ENCODE results near the gene ALK.

The ALK gene

DNA sequence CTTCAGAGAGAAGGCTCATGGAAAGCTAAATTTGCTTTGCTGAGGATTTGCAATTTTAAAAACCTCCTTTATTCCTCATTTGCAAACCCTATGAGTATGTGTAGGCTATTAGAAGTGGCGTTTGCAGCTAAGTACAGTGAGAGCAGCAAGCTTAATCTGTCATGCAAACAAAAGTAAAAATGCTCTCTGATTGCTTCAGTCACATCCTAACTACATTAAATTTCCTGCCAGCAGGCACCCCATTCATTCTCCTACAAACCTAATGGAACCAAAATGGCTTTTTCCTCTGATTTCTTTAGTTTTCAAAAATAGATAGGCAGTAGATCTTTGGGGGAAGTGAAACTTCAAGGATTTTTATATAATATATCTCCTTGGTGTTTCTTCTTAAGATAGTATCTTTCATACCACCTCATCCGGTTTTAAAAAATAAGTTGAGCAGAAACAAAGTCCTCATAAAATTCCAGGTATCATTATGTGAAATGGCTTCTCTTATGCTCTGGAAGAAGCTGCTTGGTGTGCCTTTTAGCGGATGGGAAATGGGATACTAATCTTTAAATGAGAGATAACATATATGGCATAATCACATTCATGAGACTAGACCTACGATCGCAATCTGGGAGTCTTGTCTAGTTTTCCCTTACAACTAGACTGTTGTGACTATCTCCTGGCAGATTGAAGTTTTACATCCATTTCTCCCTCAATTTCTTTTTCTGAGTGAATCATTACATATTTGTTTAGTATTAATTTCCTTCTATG lies 757.1 kb downstream of the ALK start:
- no peak overlapping the region for H3K4me2 ChIP-seq (ENCODE audit: insufficient read depth, low read length, poor library complexity, severe bottlenecking)
- H3K27ac ChIP-seq (replicated peaks; ENCODE audit: low read length), result no peak overlapping the region
- H3K14ac ChIP-seq (ENCODE audit: low read length), result no peak overlapping the region
- no peak overlapping the region for H2BK12ac ChIP-seq (ENCODE audit: low read length)
- no peaks in the 10 kb centered on the region for H3K36me3 ChIP-seq (replicated peaks in 1 of 2; ENCODE audit: control insufficient read depth in 2 of 2, insufficient read depth in 2 of 2, low read length in 2 of 2)
- H4K8ac ChIP-seq (ENCODE audit: low read depth, low read length), result no peak overlapping the region
- DNase-seq (ENCODE audit: low spot score), result no peak
- no peak overlapping the region for H2AK5ac ChIP-seq (ENCODE audit: low read depth, low read length)
- H3K18ac ChIP-seq (ENCODE audit: low read length), result no peak overlapping the region
- H2BK15ac ChIP-seq (ENCODE audit: low read length), result no peak overlapping the region
- no peaks in the 10 kb centered on the region for H3K79me1 ChIP-seq (ENCODE audit: low read depth, low read length)
- H3K9ac ChIP-seq (ENCODE audit: low read depth, low read length, poor library complexity), result no peak overlapping the region
- no peak overlapping the region for H3K23ac ChIP-seq (ENCODE audit: low read depth, low read length, poor library complexity)
- H3K9me3 ChIP-seq (replicated peaks in 1 of 2; ENCODE audit: control insufficient read depth in 2 of 2, insufficient read depth in 1 of 2, low read depth in 1 of 2, low read length in 2 of 2), result peaks cover 0 to 2% of the 10 kb centered on the region in 2 donors
- H3K4me3 ChIP-seq (ENCODE audit: low read length in 2 of 2), result no peak overlapping the region
- H2BK5ac ChIP-seq (ENCODE audit: low read length), result no peak overlapping the region
- no CpG with 5 or more reads among the region's 5 CpGs for WGBS, 2 donors (ENCODE audit: extremely low coverage in 2 of 2, insufficient read length in 2 of 2, insufficient replicate concordance in 1 of 2)
- H3K4me1 ChIP-seq (ENCODE audit: control insufficient read depth in 2 of 2, insufficient read depth in 1 of 2, low read depth in 1 of 2, low read length in 2 of 2), result no peaks in the 10 kb centered on the region
- H4K91ac ChIP-seq (ENCODE audit: low read depth, low read length, poor library complexity), result no peak overlapping the region
- no peak overlapping the region for H2BK120ac ChIP-seq (ENCODE audit: low read depth, low read length)
- H2AFZ ChIP-seq (ENCODE audit: low read length), result no peak overlapping the region
- H3K4ac ChIP-seq (ENCODE audit: low read length), result no peak overlapping the region
- no peaks in the 10 kb centered on the region for H3K27me3 ChIP-seq (ENCODE audit: control insufficient read depth in 3 of 3, insufficient read depth in 3 of 3, low read depth in 1 of 3, low read length in 3 of 3)

DNA sequence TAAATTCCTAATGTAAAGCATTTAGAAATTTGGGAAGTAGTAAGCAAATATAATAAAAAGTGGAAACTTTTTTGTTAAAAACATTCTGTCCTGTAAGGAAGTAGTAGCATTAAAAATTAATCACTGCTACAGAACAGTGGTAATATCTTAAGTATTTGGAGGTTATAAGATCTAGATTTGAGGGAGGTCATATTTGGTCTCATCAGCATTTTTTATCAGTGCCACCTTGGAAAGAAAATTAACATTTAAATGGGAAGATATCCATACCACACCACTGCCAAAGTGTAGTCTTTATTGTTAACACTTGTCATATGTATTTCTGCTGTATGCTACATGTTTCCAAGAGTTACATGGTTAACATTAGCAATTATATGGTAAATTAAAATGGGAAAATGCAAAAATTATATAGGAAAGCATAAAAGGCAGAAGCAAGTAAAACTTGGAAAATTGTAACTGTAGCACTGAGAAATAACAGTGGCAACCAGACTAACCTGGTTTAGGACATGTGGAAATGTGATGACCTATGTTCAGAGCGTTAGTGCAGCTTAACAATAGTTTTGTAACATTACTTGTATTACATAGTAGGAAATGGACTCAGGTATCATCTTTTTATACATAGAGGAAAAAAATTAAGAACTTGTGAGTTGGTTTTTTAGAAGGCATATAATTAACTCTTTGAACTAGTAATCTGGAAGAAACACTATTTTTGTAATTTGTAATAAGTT lies 759.0 kb downstream of the ALK start:
- Histone ChIP-seq H3K14ac (ENCODE audit: low read length) (no peak overlapping the region), H3K23ac (ENCODE audit: low read depth, low read length, poor library complexity) (no peak overlapping the region), H2BK5ac (ENCODE audit: low read length) (no peak overlapping the region), H3K27ac (replicated peaks; ENCODE audit: low read length) (no peak overlapping the region), H2BK12ac (ENCODE audit: low read length) (no peak overlapping the region), H3K4ac (ENCODE audit: low read length) (no peak overlapping the region), H4K91ac (ENCODE audit: low read depth, low read length, poor library complexity) (no peak overlapping the region), H4K8ac (ENCODE audit: low read depth, low read length) (no peak overlapping the region), H3K79me1 (ENCODE audit: low read depth, low read length) (no peaks in the 10 kb centered on the region), H3K4me2 (ENCODE audit: insufficient read depth, low read length, poor library complexity, severe bottlenecking) (no peak overlapping the region), H2AFZ (ENCODE audit: low read length) (no peak overlapping the region), H3K36me3 (replicated peaks in 1 of 2; ENCODE audit: control insufficient read depth in 2 of 2, insufficient read depth in 2 of 2, low read length in 2 of 2) (no peaks in the 10 kb centered on the region), H2BK15ac (ENCODE audit: low read length) (no peak overlapping the region), H3K9ac (ENCODE audit: low read depth, low read length, poor library complexity) (no peak overlapping the region), H3K27me3 (ENCODE audit: control insufficient read depth in 3 of 3, insufficient read depth in 3 of 3, low read depth in 1 of 3, low read length in 3 of 3) (no peaks in the 10 kb centered on the region), H3K4me3 (ENCODE audit: low read length in 2 of 2) (no peak overlapping the region), H3K18ac (ENCODE audit: low read length) (no peak overlapping the region), H3K9me3 (replicated peaks in 1 of 2; ENCODE audit: control insufficient read depth in 2 of 2, insufficient read depth in 1 of 2, low read depth in 1 of 2, low read length in 2 of 2) (no peaks in the 10 kb centered on the region), H3K4me1 (ENCODE audit: control insufficient read depth in 2 of 2, insufficient read depth in 1 of 2, low read depth in 1 of 2, low read length in 2 of 2) (no peaks in the 10 kb centered on the region), H2BK120ac (ENCODE audit: low read depth, low read length) (no peak overlapping the region), H2AK5ac (ENCODE audit: low read depth, low read length) (no peak overlapping the region)
- DNase-seq (ENCODE audit: low spot score), result no peak
- no CpG with 5 or more reads among the region's 1 CpG for WGBS, 2 donors (ENCODE audit: extremely low coverage in 2 of 2, insufficient read length in 2 of 2, insufficient replicate concordance in 1 of 2)

DNA sequence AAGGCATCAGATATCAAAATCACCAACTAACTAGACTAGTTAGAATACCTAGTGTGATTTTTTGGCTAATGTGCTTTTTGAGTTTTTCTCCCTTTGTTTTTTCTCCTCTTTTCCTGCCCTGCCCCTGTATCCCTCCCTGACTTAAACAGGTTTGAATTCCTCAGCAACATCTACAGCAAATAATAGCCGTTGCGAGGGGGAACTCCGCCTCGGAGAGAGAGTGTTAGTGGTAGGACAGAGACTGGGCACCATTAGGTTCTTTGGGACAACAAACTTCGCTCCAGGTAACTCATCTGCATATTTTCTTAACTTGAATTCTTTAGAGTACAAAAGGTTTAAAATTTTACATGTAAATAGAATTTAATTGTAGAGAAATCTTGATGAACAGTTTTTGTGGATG lies 761.2 kb downstream of the ALK start:
- H3K4me1 ChIP-seq (ENCODE audit: control insufficient read depth in 2 of 2, insufficient read depth in 1 of 2, low read depth in 1 of 2, low read length in 2 of 2), result peaks cover 0 to 2% of the 10 kb centered on the region in 2 donors
- no peak overlapping the region for H2BK15ac ChIP-seq (ENCODE audit: low read length)
- H2AK5ac ChIP-seq (ENCODE audit: low read depth, low read length), result no peak overlapping the region
- no peaks in the 10 kb centered on the region for H3K79me1 ChIP-seq (ENCODE audit: low read depth, low read length)
- no peak overlapping the region for H3K9ac ChIP-seq (ENCODE audit: low read depth, low read length, poor library complexity)
- no peak overlapping the region for H2AFZ ChIP-seq (ENCODE audit: low read length)
- no peak overlapping the region for H2BK5ac ChIP-seq (ENCODE audit: low read length)
- no peaks in the 10 kb centered on the region for H3K36me3 ChIP-seq (replicated peaks in 1 of 2; ENCODE audit: control insufficient read depth in 2 of 2, insufficient read depth in 2 of 2, low read length in 2 of 2)
- no peak overlapping the region for H3K23ac ChIP-seq (ENCODE audit: low read depth, low read length, poor library complexity)
- no peak overlapping the region for H3K4ac ChIP-seq (ENCODE audit: low read length)
- H4K91ac ChIP-seq (ENCODE audit: low read depth, low read length, poor library complexity), result no peak overlapping the region
- no peaks in the 10 kb centered on the region for H3K27me3 ChIP-seq (ENCODE audit: control insufficient read depth in 3 of 3, insufficient read depth in 3 of 3, low read depth in 1 of 3, low read length in 3 of 3)
- H2BK120ac ChIP-seq (ENCODE audit: low read depth, low read length), result no peak overlapping the region
- no peaks in the 10 kb centered on the region for H3K9me3 ChIP-seq (replicated peaks in 1 of 2; ENCODE audit: control insufficient read depth in 2 of 2, insufficient read depth in 1 of 2, low read depth in 1 of 2, low read length in 2 of 2)
- H3K27ac ChIP-seq (replicated peaks; ENCODE audit: low read length), result no peak overlapping the region
- H4K8ac ChIP-seq (ENCODE audit: low read depth, low read length), result no peak overlapping the region
- no peak overlapping the region for H3K14ac ChIP-seq (ENCODE audit: low read length)
- no peak overlapping the region for H3K4me2 ChIP-seq (ENCODE audit: insufficient read depth, low read length, poor library complexity, severe bottlenecking)
- no peak overlapping the region for H3K18ac ChIP-seq (ENCODE audit: low read length)
- H3K4me3 ChIP-seq (ENCODE audit: low read length in 2 of 2), result no peak overlapping the region
- no peak overlapping the region for H2BK12ac ChIP-seq (ENCODE audit: low read length)
- WGBS, 2 donors (ENCODE audit: extremely low coverage in 2 of 2, insufficient read length in 2 of 2, insufficient replicate concordance in 1 of 2), result no CpG with 5 or more reads among the region's 5 CpGs
- DNase-seq (ENCODE audit: low spot score), result no peak

DNA sequence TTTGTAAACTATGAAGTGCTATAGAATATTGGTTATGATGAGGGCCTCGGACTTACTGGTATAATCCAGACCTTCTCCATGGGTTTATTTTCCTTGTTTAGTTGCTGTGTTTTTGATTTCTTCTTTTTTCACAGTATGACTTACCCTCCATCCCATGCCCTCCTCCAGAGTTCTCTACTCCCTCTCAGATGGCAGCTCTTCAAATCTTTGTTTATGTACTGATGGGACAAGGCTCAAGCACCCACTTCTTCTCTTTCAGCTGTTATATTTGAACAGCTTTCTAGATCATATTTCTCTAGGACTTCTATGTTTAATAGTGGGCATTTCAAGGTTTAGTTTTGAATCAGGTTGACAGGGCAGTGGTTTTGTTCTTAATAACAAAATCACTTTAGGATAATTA lies 762.3 kb downstream of the ALK start:
- Histone ChIP-seq H2BK12ac (ENCODE audit: low read length) (no peak overlapping the region), H2AFZ (ENCODE audit: low read length) (no peak overlapping the region), H3K14ac (ENCODE audit: low read length) (no peak overlapping the region), H3K4me1 (ENCODE audit: control insufficient read depth in 2 of 2, insufficient read depth in 1 of 2, low read depth in 1 of 2, low read length in 2 of 2) (peaks cover 0 to 2% of the 10 kb centered on the region in 2 donors), H3K4me3 (ENCODE audit: low read length in 2 of 2) (no peak overlapping the region), H2BK5ac (ENCODE audit: low read length) (no peak overlapping the region), H3K9ac (ENCODE audit: low read depth, low read length, poor library complexity) (no peak overlapping the region), H2BK120ac (ENCODE audit: low read depth, low read length) (no peak overlapping the region), H3K27me3 (ENCODE audit: control insufficient read depth in 3 of 3, insufficient read depth in 3 of 3, low read depth in 1 of 3, low read length in 3 of 3) (no peaks in the 10 kb centered on the region), H3K4ac (ENCODE audit: low read length) (no peak overlapping the region), H4K8ac (ENCODE audit: low read depth, low read length) (no peak overlapping the region), H2BK15ac (ENCODE audit: low read length) (no peak overlapping the region), H3K36me3 (replicated peaks in 1 of 2; ENCODE audit: control insufficient read depth in 2 of 2, insufficient read depth in 2 of 2, low read length in 2 of 2) (no peaks in the 10 kb centered on the region), H3K23ac (ENCODE audit: low read depth, low read length, poor library complexity) (no peak overlapping the region), H3K9me3 (replicated peaks in 1 of 2; ENCODE audit: control insufficient read depth in 2 of 2, insufficient read depth in 1 of 2, low read depth in 1 of 2, low read length in 2 of 2) (no peaks in the 10 kb centered on the region), H3K4me2 (ENCODE audit: insufficient read depth, low read length, poor library complexity, severe bottlenecking) (no peak overlapping the region), H2AK5ac (ENCODE audit: low read depth, low read length) (no peak overlapping the region), H3K18ac (ENCODE audit: low read length) (no peak overlapping the region), H3K27ac (replicated peaks; ENCODE audit: low read length) (no peak overlapping the region), H4K91ac (ENCODE audit: low read depth, low read length, poor library complexity) (no peak overlapping the region), H3K79me1 (ENCODE audit: low read depth, low read length) (no peaks in the 10 kb centered on the region)
- WGBS, 2 donors (ENCODE audit: extremely low coverage in 2 of 2, insufficient read length in 2 of 2, insufficient replicate concordance in 1 of 2), result no CpG with 5 or more reads among the region's 1 CpG
- no peak for DNase-seq (ENCODE audit: low spot score)

Measured in neuronal stem cell (in vitro differentiated cells).